ENCODE measurements around the gene CDH8.

Gene CDH8

DNA sequence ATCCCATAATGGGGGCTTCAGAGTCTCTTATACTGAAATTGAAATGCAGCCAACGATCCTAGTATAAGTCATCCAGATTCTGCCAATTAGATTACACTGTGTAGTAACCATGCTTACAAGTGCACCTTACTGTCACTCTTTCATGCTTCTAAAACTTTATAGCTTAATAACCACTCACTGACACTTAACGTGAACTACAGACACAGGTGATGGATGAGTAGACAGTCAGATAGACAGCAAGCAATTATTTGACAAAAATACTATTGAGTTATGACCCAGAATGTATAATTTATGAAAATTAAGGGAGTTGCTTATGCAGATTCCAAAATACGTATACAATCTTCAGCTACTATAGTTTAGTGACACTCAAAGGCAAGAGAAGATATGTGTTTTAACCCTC lies 6.3 kb downstream of the CDH8 start:
- H3K9me3 ChIP-seq (ENCODE audit: insufficient read depth, low read length, severe bottlenecking): no peaks in the 10 kb centered on the region

GRCh38 chr16:62022688-62023087 lies 13.6 kb downstream of the CDH8 start:
- TF ChIP-seq, protein P1, sequence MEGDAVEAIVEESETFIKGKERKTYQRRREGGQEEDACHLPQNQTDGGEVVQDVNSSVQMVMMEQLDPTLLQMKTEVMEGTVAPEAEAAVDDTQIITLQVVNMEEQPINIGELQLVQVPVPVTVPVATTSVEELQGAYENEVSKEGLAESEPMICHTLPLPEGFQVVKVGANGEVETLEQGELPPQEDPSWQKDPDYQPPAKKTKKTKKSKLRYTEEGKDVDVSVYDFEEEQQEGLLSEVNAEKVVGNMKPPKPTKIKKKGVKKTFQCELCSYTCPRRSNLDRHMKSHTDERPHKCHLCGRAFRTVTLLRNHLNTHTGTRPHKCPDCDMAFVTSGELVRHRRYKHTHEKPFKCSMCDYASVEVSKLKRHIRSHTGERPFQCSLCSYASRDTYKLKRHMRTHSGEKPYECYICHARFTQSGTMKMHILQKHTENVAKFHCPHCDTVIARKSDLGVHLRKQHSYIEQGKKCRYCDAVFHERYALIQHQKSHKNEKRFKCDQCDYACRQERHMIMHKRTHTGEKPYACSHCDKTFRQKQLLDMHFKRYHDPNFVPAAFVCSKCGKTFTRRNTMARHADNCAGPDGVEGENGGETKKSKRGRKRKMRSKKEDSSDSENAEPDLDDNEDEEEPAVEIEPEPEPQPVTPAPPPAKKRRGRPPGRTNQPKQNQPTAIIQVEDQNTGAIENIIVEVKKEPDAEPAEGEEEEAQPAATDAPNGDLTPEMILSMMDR (IDR thresholded peaks at IDR 0.05; ENCODE audit: borderline replicate concordance, extremely low read depth, low read length, poor library complexity, severe bottlenecking): no peak
- TF ChIP-seq EZH2 (IDR thresholded peaks at IDR 0.05; ENCODE audit: borderline replicate concordance, low read depth, low read length, severe bottlenecking): no peak
- ATAC-seq (ENCODE audit: insufficient read depth, low read depth) (no peak), DNase-seq (no peak)
- no peak overlapping the region for H2AFZ ChIP-seq (ENCODE audit: low read depth, low read length)
- no peak overlapping the region for H3K27ac ChIP-seq (ENCODE audit: low read length)
- no peaks in the 10 kb centered on the region for H4K20me1 ChIP-seq (ENCODE audit: insufficient read depth, low read length)
- no peaks in the 10 kb centered on the region for H3K4me1 ChIP-seq (ENCODE audit: insufficient read depth, low read length)
- no peak overlapping the region for H3K9ac ChIP-seq (ENCODE audit: low read depth, low read length)
- H3K36me3 ChIP-seq (ENCODE audit: insufficient read depth, low read length): no peaks in the 10 kb centered on the region
- H3K4me2 ChIP-seq (ENCODE audit: insufficient read depth, low read length): no peak overlapping the region
- no peaks in the 10 kb centered on the region for H3K27me3 ChIP-seq (ENCODE audit: insufficient read depth, low read length, poor library complexity)
- no peaks in the 10 kb centered on the region for H3K9me3 ChIP-seq (ENCODE audit: insufficient read depth, low read length, severe bottlenecking)
- no peaks in the 10 kb centered on the region for H3K79me2 ChIP-seq (ENCODE audit: insufficient read depth, low read length)
- H3K4me3 ChIP-seq (ENCODE audit: low read depth in 1 of 2, low read length in 2 of 2): no peak overlapping the region

More for the DNA sequence above, 6.3 kb downstream of the CDH8 start:
- Histone ChIP-seq H3K79me2 (ENCODE audit: insufficient read depth, low read length) (no peaks in the 10 kb centered on the region), H3K4me3 (ENCODE audit: low read depth in 1 of 2, low read length in 2 of 2) (no peak overlapping the region), H3K27me3 (ENCODE audit: insufficient read depth, low read length, poor library complexity) (no peaks in the 10 kb centered on the region), H2AFZ (ENCODE audit: low read depth, low read length) (no peak overlapping the region), H4K20me1 (ENCODE audit: insufficient read depth, low read length) (no peaks in the 10 kb centered on the region), H3K4me2 (ENCODE audit: insufficient read depth, low read length) (no peak overlapping the region), H3K36me3 (ENCODE audit: insufficient read depth, low read length) (no peaks in the 10 kb centered on the region), H3K9ac (ENCODE audit: low read depth, low read length) (no peak overlapping the region), H3K27ac (ENCODE audit: low read length) (no peak overlapping the region), H3K4me1 (ENCODE audit: insufficient read depth, low read length) (no peaks in the 10 kb centered on the region)
- no peak for TF ChIP-seq EZH2 (IDR thresholded peaks at IDR 0.05; ENCODE audit: borderline replicate concordance, low read depth, low read length, severe bottlenecking)
- TF ChIP-seq, protein P1 (IDR thresholded peaks at IDR 0.05; ENCODE audit: borderline replicate concordance, extremely low read depth, low read length, poor library complexity, severe bottlenecking): no peak
- ATAC-seq (ENCODE audit: insufficient read depth, low read depth) (no peak), DNase-seq (no peak)

GRCh38 chr16:62021161-62021581 lies 15.1 kb downstream of the CDH8 start:
- no peaks in the 10 kb centered on the region for H3K27me3 ChIP-seq (ENCODE audit: insufficient read depth, low read length, poor library complexity)
- H3K79me2 ChIP-seq (ENCODE audit: insufficient read depth, low read length): no peaks in the 10 kb centered on the region
- DNase-seq (no peak), ATAC-seq (ENCODE audit: insufficient read depth, low read depth) (no peak)
- no peaks in the 10 kb centered on the region for H3K4me1 ChIP-seq (ENCODE audit: insufficient read depth, low read length)
- H4K20me1 ChIP-seq (ENCODE audit: insufficient read depth, low read length): no peaks in the 10 kb centered on the region
- no peaks in the 10 kb centered on the region for H3K36me3 ChIP-seq (ENCODE audit: insufficient read depth, low read length)
- no peak overlapping the region for H3K4me2 ChIP-seq (ENCODE audit: insufficient read depth, low read length)
- no peak overlapping the region for H3K27ac ChIP-seq (ENCODE audit: low read length)
- TF ChIP-seq EZH2 (IDR thresholded peaks at IDR 0.05; ENCODE audit: borderline replicate concordance, low read depth, low read length, severe bottlenecking): no peak
- TF ChIP-seq, protein P1 (IDR thresholded peaks at IDR 0.05; ENCODE audit: borderline replicate concordance, extremely low read depth, low read length, poor library complexity, severe bottlenecking): no peak
- H2AFZ ChIP-seq (ENCODE audit: low read depth, low read length): no peak overlapping the region
- no peak overlapping the region for H3K9ac ChIP-seq (ENCODE audit: low read depth, low read length)
- no peaks in the 10 kb centered on the region for H3K9me3 ChIP-seq (ENCODE audit: insufficient read depth, low read length, severe bottlenecking)
- H3K4me3 ChIP-seq (ENCODE audit: low read depth in 1 of 2, low read length in 2 of 2): no peak overlapping the region

DNA sequence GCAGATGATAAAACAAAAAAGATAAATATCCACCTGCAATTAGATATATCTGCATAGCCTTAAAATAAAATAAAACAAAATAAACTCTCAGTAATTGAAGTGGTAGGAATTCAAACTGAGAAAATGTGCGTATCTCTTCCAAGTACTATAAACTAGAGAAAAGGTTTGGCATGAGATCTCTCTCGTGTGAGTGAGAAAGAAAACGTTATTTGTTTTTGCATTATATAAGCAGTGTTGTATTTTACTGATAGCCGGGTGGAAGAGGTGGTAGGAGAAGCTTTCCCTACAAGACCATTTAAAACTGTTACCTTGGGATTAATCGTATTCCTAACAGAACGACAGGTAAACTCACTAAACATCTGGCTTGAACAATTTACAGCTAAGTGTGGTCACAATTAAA lies 15.6 kb downstream of the CDH8 start:
- H3K4me1 ChIP-seq (ENCODE audit: insufficient read depth, low read length): no peaks in the 10 kb centered on the region
- no peaks in the 10 kb centered on the region for H3K79me2 ChIP-seq (ENCODE audit: insufficient read depth, low read length)
- TF ChIP-seq, protein P1 (IDR thresholded peaks at IDR 0.05; ENCODE audit: borderline replicate concordance, extremely low read depth, low read length, poor library complexity, severe bottlenecking): no peak
- no peak for TF ChIP-seq EZH2 (IDR thresholded peaks at IDR 0.05; ENCODE audit: borderline replicate concordance, low read depth, low read length, severe bottlenecking)
- no peaks in the 10 kb centered on the region for H3K27me3 ChIP-seq (ENCODE audit: insufficient read depth, low read length, poor library complexity)
- H4K20me1 ChIP-seq (ENCODE audit: insufficient read depth, low read length): no peaks in the 10 kb centered on the region
- no peak overlapping the region for H2AFZ ChIP-seq (ENCODE audit: low read depth, low read length)
- no peak overlapping the region for H3K27ac ChIP-seq (ENCODE audit: low read length)
- ATAC-seq (ENCODE audit: insufficient read depth, low read depth) (no peak), DNase-seq (no peak)
- H3K9me3 ChIP-seq (ENCODE audit: insufficient read depth, low read length, severe bottlenecking): no peaks in the 10 kb centered on the region
- H3K4me3 ChIP-seq (ENCODE audit: low read depth in 1 of 2, low read length in 2 of 2): no peak overlapping the region
- no peak overlapping the region for H3K4me2 ChIP-seq (ENCODE audit: insufficient read depth, low read length)
- H3K9ac ChIP-seq (ENCODE audit: low read depth, low read length): no peak overlapping the region
- H3K36me3 ChIP-seq (ENCODE audit: insufficient read depth, low read length): no peaks in the 10 kb centered on the region

Data from DND-41 (cell line).